ENCODE results near the gene RAB35.

The RAB35 gene

DNA sequence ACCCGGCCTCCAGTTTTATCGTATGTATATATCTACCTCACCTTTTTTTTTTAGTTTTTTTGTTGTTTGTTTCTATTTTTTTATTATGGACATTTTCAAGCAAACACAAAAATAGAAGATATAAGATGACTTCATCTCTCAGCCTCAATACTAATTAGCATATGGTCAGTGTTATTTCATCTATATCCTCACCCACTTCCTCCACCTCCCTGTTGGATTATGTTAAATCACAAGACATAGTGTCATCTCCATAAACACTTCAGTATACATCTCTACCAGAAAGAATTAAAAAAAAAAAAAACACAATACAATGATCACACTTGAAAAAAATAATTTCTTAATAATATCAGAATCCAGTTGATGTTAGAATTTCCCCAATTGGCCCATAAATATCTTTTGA is 34.9 kb downstream of the RAB35 start:
- DNase-seq, result no peak

DNA sequence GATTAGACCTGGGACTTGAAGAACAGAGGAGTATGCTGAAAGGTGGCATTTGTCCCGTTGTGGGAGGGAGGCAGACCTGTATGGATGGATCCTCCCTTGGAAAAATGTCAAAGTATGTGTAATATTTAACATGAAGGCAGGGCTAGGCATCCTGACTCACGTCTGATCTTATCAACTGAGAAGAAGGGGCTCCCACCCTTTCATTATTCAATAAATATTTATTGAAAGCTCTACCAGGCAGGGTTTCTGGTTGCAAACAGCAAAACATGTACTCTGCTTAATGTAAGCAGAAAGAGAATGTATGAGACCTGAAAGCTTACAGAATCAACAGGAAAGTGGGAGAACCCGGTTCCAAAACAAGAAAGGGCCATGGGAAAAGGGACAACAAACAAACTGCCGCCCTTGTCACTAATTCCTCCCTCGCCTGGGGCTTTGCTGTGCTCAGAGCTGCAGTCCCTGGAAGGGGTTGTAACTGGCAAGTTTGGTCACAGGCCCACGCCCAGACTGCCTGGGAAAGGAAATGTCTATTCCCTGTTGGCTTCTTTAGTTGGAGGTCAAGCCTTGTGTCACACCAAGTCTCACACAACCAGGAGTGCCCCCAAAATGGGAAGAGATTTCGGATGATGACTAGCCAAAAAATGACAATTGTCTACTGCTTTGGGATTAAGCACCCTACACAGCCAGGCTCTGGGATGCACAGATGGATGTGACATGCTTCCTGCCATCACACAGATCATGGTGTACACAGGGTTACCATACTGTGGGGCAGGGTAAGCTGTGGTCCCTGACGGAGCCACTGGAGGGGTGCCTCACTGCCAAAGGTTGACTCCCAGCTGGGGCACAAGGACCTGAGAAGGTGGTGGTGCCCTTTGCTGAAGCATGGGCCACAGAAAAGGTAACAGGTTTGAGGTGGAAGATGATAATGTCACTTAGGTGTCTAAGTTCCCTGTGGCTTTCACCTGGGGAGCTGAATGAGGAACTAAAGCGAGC is 36.8 kb downstream of the RAB35 start:
- DNase-seq, result no peak

DNA sequence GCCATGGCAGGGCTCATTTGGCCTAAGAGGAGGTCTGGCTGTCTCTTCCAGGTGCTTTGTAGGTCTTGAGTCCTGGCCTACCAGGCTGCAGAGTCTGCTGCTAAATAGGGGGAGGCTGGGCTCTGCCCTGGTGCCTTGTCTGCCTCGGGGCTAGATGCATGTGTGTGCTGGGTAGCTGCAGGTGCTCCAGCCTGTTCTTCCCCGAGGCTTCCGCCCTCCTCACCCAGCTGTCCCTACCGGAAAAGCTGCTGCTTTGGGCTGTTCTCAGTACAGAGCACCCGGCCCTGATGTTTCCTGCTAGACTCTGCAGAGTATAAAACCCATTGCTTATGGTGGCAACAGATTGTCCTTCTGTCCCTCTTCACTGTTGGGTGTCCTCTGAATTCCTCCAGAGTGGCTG is 37.7 kb downstream of the RAB35 start:
- DNase-seq, result no peak

DNA sequence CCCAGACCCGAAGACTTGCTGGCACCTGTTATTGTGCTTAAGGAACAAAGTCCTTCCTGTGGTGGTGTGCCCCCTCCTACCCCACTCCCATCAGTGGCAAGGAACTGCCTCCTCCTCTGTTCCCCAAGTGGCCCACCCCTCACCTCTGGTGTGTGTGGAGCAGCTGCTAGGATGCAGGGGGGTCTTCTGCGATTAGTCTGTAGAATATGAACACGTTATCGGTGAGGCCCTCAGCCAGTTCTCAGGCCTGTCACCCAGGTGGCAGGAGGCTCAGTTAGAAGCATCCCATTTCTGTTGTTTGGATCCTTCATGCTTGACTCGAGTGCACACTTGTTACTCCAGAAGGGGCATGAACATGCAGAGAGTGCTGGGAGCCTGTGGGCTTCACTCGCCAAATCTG is 39.3 kb downstream of the RAB35 start:
- DNase-seq, result no peak

DNA sequence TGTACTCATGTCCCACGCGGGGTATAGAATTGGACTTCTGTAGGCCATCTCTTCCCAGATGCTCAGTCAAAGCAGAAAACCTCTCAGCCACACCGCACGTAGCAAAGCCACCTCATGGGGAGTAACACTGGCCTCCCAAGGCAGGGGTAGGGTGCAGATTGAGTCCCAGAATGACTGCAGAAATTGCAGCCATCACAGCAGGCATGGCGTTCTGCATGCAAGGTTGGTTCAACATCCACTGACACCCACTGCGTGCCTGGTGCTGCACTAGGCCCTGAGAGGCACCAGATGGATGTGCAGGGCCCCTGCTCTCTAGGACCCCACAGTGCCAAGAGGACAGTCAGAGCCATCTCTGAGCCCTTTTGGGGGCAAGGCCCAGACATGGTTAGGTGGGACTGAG is 39.9 kb downstream of the RAB35 start:
- no peak for DNase-seq

DNA sequence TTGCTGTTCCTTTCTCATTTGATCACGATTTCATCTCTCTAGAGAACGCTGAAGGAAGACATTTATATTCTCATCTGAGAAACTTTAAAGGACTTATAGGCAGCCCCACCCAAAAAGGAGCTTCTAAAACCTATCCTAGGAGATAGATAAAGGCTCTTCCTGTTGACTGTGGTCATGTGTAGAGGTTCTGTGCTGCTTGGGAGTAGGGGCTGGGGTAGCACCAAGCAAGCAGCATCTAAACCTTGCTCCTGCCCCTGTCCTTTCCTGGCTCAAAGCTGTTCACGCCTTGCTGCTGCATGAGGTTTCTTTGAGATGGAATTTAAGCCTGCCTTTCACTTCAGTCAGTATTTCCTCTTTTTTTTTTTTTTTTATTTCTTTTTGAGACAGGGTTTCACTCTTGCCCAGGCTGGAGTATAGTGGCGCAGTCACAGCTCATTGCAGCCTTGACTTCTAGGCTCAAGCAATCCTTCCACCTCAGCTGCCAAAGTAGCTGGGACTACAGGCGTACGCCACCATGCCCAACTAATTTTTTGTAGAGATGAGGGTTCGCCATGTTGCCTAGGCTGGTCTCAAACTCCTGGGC is 41.4 kb downstream of the RAB35 start:
- DNase-seq, result peak; percentile 20

DNA sequence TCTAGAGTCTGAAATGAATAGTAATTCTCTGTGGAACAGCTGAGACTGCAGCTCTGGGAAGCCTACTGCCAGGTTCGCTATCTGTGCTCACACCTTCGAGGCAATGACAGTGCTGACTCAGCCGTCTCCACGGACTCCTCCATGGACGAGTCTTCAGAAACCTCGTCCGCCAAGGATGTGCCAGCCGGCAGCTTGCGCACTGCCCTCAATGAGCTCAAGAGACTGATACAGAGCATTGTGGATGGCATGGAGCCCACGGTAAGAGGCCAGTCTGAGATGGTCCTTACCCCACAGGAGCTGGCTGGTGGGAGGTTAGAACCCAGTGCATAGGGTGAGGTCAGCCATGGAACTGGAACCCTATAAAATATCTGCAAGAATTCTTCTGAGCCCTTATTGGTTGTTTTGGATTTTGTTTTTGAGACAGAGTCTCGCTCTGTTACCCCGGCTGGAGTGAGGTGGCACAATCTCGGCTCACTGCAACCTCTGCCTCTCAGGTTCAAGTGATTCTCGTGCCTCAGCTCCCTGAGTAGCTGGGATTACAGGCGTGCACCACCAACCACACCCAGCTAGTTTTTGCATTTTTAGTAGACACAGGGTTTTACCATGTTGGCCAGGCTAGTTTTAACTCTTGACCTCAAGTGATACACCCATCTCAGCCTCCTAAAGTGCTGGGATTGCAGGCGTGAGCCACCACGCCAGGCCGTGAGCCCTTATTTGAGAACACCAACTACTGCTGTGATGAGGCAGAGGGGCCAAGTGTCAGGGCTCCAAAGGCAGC is 43.9 kb downstream of the RAB35 start:
- no peak for DNase-seq

DNA sequence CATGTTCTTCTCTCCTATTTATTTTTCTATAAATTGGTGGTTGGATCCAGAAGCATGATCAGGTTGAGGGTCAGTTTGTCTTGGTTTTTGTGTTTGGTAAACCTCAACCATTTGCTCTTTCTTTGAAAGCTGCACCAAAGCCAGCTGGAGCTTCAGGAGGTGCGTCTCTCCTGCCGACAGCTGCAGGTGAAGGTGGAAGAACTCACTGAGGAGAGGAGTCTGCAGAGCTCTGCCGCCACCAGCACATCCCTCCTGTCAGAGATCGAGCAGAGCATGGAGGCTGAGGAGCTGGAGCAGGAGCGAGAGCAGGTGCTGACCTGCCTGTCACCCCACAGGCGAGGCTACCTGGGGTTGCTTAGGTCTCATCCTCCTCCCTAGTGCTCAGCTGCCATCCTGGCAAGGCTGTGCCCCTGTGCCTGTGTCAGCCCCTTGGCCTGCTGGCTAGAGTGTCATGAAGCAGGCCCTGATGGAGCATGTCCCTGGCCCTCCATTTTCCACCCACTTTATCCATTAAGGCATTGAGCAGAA is 45.0 kb downstream of the RAB35 start:
- no peak for DNase-seq

DNA sequence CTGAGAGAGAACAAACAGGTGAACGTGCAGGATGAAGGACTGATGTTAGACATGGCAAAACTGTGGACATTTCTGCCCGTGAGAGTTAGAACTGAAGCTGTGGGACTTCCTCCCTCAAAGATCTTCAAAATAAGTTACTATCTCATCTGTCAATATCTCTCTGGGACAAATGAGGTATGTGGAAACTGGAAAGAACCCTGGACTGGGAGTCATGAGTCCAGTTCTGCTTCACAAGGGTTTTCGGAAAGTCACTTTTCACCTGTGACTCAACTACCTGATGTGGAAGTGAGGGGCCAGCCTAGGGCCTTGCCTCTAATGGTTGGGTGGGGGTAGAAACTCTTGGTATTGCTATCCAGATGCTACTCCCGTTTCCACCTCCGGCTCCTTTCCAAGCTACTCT is 47.3 kb downstream of the RAB35 start:
- no peak for DNase-seq

DNA sequence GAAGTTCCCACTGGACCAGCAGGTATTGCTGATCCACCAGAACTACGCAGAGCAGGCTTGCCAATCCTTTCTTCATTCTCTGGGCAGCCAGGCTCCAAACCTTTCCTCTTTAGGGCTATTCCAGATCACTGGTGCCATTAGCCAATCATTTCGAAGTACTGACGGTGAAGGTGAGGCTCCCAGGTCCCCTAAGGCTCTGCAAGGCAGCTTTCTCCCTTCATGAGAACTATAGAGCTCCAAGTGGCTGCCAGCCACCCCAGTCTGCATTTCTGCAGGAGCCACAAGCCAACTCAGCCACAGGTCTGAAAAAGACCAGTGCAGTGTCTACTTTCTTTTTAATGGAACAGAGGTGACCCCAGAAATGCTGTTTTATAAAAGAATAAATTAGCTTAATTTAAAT is 48.7 kb downstream of the RAB35 start:
- DNase-seq, result no peak

DNA sequence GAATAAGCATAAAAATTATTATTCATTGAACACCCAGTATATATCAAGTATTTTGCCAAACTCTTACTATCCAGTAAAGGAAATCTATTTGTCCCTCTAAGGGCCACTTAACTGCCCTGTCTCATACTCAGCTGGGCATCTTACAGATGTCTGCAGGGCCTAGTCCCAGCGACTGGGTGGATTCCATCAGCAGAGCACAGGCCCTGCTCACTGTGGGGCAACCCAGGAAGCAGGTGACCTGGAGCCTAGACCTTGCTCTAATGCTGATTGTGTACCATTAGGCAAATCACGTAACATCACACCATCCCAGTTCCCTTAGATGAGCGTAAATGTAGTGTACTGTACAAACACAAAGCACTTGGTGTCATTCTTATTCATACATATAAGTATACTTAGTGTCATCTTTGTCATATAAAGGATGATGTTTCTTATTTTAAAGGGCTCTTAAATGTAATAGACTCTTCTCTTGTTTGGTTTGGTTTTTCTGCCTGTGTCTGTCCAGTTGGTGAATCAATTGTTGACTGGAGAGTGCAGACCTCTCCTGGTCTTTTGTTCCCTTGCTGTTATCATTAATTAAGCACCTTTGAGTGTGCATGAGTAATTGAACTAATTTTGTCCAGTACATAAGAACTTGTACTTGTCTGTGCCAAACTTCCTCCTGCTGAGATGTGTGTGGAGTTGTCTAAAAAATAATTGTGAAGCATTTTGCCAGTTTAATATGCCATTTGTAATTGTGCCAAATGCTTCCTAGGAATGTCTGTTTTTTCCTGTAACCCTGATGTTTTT is 49.3 kb downstream of the RAB35 start:
- DNase-seq, result no peak

DNA sequence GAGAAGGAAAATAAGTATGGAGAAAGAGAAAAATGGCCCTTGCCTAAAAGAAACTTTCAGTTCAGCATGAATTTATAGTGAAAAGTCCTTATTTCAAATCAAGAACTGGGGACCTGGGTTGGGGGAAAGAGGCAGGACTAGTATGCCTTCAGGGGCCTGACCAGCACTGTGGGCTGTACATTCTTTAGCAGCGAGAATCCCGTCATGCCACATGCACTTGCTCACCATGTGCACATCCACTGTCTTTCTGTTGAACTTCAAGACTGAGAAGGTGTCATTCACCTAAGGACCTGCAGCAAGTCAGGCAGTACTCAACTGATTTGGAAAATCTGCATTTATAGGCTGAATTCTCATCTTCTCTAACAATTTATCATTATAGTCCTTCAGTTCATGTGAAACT is 50.2 kb downstream of the RAB35 start:
- DNase-seq, result no peak

DNA sequence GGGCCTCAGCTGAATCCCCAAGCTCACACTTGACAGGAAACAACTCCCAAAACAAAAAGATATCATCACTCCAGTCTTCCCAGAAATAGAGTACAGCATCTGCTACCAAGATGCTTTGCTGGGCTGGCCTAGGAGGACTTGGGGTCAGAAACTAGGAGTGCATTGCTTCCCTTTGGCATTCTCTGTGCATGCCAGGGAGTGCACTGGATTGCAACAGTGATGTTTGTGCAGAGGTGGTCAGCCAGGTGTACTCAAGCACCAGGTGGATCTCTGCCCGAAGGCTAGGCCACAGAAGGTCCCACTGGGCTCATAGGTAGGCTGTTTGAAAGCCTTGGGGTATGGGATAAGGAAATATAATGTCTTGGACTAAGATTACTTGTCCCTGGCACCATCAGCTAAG is 51.1 kb downstream of the RAB35 start:
- no peak for DNase-seq

DNA sequence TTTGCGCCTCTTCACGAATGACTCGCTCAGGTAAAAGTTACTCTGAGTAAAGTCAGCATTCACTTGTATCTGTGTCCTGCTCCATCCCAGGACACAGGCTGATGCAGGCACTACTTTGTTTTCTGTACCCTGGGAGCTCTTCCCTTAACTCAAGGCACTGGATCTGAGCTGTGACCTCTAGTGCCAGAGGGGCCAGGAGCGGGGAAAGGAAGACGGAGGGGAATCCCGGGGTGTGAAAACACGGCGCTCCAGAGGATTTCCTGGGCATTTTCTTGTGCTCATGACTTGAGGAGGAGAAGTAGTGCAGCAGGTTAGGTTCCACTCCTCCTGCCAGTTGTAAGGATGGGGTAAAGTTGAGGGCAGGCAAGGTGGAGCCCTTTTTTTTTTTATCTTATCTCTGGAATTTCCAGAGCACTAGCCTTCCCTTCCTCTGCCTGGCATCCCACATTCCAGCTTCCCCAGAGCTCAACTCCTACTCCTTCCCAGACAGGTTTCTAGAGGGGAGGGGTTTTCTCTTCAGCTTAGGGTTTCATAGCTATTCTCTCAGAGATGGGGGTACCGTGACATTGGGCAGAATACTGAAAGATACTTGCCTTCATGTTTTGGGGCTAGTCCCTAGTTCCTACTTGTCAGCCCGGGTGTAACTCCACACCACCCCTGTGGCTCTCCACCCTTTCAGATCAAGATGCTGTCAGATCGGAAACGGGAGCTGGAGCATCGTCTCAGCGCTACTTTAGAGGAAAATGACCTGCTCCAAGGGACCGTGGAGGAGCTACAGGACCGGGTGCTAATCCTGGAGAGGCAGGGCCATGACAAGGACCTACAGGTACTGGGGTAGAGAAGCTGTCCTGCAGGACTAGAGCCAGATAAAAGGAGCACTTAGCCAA is 52.3 kb downstream of the RAB35 start:
- DNase-seq, result no peak

DNA sequence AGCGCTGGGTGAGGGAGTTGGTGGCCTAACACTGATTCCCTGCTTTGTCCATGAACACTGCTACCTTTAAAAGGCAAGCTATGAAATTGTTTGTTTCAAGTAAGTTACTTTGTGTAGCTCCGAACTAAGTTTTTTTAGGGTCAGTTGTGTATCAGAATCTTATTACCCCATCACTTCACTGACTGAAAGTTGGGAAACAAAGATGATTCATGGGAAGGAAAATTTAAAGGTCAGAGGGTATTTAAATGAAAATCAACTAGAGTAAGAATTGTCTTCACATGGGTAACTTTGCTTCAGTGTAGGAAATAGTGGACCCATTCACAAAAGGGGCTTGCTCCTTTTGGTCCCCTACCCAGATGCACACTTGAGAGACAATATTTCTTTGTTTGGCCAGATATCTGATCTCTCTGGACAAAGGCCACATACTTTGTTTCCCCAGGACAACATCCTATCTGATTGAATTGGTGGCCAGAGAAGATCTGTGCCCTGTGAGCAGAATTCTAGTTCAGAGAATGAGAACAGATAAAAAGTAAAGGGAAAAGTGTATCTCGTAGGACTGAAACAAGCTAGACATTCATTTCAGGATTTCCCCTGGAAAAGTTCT is 53.5 kb downstream of the RAB35 start:
- DNase-seq, result no peak

DNA sequence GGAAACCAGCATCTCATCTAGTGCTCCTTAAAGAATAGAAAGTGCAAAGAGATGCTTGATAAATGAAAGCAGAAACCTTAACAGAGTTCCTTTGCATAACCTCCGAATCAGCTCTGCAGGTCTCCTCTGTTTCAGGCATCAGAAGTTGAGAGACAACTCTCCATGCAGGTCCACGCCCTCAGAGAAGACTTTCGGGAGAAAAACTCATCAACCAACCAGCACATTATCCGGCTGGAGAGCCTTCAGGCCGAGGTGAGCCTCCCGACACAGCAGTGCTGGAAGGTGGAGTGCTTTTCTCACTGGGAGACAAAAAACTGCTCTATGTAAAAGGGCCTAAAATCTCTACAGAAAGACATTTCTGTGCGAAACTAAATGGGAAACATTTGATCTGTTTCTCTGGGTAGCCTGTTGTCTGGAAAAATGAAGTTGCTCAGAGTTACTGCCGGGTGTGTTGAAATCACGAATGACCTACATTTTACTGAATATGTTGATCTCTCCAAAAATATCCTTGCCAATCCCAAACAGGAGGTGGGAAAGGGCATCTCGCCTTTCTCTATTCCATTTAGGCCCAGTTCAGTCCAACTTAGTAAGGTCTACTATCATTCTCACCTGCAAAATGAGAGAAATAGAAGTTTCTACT is 54.9 kb downstream of the RAB35 start:
- DNase-seq, result no peak

DNA sequence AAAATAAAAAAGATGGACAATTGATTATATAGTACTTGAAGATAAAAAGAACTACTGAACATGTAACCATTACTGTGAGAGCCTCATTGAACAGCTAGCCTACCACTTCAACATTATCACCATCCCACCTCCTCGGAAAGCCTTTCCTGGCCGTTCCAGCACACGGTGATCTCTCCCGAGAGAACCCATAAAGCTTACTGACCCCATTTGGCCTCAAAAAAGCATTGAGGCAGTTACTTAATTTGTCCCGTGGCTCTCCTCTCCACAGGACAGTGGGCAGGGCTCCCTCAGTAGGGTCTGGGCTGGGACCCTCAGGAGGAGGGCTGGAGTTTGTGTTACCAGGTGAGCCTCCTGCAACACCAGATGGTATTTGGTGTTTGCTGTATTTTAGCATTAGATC is 55.8 kb downstream of the RAB35 start:
- no peak for DNase-seq

DNA sequence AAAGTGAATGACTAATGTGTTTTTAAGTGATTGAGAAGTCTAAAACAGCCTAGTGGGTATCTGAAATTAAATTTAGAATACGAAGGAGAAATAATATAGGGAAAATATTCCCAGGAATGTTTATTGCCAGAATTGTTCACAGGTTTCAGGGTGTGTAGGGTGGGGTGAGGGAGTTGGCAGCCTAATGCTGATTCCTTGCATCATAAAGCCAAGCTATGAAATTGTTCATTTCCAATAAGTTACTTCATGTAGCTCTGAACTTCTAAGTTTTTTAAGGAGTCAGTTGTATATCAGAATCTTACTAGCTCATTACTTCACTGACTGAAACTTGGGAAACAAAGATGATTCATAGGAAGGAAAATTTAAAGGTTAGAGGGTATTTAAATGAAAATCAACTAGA is 56.4 kb downstream of the RAB35 start:
- no peak for DNase-seq

DNA sequence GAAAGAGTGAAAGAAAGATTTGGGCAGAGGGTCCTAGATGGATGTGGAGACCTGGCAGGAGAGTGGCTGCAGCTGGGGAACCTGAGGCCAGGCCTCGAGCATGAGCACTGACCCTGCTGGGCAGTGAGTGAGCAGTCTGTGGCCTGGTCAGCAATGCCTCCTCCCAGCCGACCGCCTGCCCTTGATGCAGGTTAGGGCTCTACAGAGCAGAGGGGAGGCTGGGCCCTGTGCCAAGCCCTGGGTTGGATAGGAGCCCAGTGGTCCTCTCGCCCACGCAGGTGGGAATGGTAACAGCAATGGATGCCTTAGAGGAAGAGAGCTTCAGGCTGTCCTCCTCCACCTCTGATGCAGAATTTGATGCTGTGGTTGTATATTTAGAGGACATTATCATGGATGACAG is 59.8 kb downstream of the RAB35 start:
- DNase-seq, result no peak

DNA sequence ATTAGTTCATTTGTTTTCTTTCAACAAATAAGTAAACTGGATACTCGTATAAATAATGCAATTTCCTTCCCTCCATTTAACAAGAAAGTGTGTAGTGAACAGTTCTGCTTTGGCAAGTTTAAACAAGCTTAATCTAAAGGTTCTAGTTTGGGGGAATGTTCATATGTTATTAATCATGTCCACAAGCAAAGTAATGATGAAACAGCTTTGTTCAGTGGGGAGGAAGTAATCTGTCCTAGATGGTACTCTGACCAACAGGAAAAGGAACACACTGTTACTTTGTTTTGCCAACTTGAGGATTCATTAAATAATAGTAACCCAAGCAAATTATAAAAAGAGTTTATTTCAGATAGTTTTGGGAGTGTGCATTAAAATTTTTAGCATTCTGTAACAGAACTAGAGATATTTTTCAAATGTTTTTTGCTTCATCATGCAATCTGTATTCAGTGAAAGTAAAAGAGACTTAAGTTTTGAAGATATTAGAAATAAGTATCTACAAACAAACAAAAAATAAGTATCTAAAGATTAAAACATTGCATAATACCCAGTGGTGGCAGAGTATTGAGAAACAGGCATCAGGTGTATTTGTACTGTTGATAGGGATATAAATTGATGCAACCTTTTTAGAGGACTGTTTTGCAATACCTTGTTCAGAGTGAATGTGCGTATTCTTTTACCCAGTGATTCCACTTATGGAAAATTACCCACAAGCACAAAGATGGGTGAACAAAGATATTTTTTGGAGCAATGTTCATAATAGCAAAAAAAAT is 61.1 kb downstream of the RAB35 start:
- peak; percentile 5 for DNase-seq

Data from hematopoietic multipotent progenitor cell treated with erythropoietin and hydrocortisone succinate and interleukin-3 and kit ligand, for 4 days (in vitro differentiated cells).